ENCODE data around the gene WDR44.

DNA sequence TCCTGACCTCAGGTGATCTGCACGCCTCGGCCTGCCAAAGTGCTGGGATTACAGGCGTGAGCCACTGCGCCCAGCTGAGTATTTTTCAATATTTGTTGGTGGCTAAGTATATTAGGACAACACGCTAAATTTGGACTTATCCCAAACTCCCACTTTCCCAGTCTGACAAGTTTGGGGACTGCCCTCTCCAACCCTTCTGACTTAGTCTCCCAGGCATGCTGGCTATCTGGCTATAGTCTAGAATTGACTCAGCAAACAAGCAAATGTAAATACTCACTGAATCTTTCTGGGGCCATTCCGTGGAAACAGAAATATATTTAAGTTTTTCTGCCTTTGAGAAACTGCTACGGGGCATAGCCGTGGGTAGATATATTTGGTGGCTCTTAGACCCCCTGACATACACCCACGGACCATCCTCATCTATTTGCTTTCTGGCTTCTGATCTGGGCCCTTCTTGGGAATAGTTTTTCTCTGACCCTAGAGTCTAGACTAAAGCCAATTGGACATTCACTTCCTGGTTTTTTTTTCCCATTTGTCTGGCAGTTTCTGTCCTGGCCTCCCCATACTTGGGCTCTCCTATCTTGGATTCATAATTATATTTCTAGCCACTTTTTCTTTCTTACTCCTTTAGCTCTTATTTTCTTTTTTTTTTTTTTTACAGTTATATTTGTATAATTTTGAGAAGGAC is 138.5 kb downstream of the WDR44 start:
- TF ChIP-seq CTCF (IDR thresholded peaks at IDR 0.05) (no peak), POLR2AphosphoS5 (IDR thresholded peaks at IDR 0.05; ENCODE audit: low read depth, low read length) (no peak), TCF7L2 (IDR thresholded peaks at IDR 0.05; ENCODE audit: low read depth, low read length) (no peak)
- TF ChIP-seq, protein P1, sequence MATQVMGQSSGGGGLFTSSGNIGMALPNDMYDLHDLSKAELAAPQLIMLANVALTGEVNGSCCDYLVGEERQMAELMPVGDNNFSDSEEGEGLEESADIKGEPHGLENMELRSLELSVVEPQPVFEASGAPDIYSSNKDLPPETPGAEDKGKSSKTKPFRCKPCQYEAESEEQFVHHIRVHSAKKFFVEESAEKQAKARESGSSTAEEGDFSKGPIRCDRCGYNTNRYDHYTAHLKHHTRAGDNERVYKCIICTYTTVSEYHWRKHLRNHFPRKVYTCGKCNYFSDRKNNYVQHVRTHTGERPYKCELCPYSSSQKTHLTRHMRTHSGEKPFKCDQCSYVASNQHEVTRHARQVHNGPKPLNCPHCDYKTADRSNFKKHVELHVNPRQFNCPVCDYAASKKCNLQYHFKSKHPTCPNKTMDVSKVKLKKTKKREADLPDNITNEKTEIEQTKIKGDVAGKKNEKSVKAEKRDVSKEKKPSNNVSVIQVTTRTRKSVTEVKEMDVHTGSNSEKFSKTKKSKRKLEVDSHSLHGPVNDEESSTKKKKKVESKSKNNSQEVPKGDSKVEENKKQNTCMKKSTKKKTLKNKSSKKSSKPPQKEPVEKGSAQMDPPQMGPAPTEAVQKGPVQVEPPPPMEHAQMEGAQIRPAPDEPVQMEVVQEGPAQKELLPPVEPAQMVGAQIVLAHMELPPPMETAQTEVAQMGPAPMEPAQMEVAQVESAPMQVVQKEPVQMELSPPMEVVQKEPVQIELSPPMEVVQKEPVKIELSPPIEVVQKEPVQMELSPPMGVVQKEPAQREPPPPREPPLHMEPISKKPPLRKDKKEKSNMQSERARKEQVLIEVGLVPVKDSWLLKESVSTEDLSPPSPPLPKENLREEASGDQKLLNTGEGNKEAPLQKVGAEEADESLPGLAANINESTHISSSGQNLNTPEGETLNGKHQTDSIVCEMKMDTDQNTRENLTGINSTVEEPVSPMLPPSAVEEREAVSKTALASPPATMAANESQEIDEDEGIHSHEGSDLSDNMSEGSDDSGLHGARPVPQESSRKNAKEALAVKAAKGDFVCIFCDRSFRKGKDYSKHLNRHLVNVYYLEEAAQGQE (IDR thresholded peaks at IDR 0.05; ENCODE audit: insufficient read depth in 1 of 2, low read depth in 2 of 2, low read length in 1 of 2) = no peak
